ENCODE measurements around the gene LCA5L. TPM values are rescaled to one million over a fixed set of nuclear protein-coding genes. Genes with fewer than 3 reads are reported as not detected.

LCA5L gene
- total RNA-seq, 4 donors from 2014 or later: 0.66 to 5.9 (median 1.9) TPM; not detected in 1

DNA sequence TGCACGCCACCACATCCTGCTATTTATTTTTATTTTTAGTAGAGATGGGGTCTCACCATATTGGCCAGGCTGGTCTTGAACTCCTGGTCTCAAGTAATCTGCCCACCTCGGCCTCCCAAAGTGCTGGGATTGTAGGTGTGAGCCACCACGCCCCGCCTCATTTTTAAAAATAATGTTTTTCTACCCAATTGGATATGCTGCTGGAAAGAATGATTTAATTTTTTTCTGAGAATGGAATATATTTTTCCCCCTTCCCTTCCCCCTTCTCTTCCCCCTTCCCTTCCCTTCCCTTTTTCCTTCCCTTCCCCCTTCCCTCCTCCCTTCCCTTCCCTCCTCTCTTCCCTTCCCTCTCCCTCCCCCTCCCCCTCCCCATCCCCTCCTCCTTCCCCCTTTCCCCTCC, 79.0 kb downstream of the LCA5L start:
- 95 to 99% methylated on average over 4 of the region's 4 CpGs for WGBS, 2 donors
- Histone ChIP-seq H3K4me1 (no peaks in the 10 kb centered on the region), H3K27me3 (no peaks in the 10 kb centered on the region), H3K36me3 (no peaks in the 10 kb centered on the region), H3K27ac (no peak overlapping the region), H3K4me3 (no peak overlapping the region), H3K9me3 (no peaks in the 10 kb centered on the region)
- DNase-seq (ENCODE audit: low spot score in 2 of 2): no peak
- TF ChIP-seq EP300 (IDR thresholded peaks at IDR 0.05) (no peak), POLR2A (IDR thresholded peaks at IDR 0.05) (no peak)
- TF ChIP-seq, protein P1, sequence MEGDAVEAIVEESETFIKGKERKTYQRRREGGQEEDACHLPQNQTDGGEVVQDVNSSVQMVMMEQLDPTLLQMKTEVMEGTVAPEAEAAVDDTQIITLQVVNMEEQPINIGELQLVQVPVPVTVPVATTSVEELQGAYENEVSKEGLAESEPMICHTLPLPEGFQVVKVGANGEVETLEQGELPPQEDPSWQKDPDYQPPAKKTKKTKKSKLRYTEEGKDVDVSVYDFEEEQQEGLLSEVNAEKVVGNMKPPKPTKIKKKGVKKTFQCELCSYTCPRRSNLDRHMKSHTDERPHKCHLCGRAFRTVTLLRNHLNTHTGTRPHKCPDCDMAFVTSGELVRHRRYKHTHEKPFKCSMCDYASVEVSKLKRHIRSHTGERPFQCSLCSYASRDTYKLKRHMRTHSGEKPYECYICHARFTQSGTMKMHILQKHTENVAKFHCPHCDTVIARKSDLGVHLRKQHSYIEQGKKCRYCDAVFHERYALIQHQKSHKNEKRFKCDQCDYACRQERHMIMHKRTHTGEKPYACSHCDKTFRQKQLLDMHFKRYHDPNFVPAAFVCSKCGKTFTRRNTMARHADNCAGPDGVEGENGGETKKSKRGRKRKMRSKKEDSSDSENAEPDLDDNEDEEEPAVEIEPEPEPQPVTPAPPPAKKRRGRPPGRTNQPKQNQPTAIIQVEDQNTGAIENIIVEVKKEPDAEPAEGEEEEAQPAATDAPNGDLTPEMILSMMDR (IDR thresholded peaks at IDR 0.05): no peak

DNA sequence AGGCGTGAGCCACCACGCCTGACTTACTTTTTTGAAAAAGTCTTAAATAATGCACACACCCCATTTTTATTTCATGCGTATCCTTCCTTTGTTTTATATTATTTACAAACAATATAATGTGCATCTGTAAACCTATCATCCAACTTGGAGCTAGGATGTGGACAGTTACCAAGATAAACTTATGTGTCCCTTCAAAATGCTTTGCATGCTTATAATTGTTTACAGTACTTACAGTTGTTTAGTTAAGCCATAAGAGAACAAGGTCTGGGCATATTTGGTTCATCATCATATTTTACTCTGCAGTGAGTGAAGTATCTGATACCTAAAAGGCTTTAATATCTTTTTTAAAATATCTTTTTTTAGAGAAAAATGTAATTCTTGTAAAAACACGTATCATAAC, 80.6 kb downstream of the LCA5L start:
- Histone ChIP-seq H3K9me3 (no peaks in the 10 kb centered on the region), H3K4me1 (no peaks in the 10 kb centered on the region), H3K4me3 (no peak overlapping the region), H3K27me3 (no peaks in the 10 kb centered on the region), H3K36me3 (no peaks in the 10 kb centered on the region), H3K27ac (no peak overlapping the region)
- WGBS, 2 donors: 81 to 83% methylated on average over 4 of the region's 4 CpGs
- TF ChIP-seq POLR2A (IDR thresholded peaks at IDR 0.05): no peak
- no peak for TF ChIP-seq EP300 (IDR thresholded peaks at IDR 0.05)
- TF ChIP-seq, protein P1 (IDR thresholded peaks at IDR 0.05): no peak
- no peak for DNase-seq (ENCODE audit: low spot score in 2 of 2)

DNA sequence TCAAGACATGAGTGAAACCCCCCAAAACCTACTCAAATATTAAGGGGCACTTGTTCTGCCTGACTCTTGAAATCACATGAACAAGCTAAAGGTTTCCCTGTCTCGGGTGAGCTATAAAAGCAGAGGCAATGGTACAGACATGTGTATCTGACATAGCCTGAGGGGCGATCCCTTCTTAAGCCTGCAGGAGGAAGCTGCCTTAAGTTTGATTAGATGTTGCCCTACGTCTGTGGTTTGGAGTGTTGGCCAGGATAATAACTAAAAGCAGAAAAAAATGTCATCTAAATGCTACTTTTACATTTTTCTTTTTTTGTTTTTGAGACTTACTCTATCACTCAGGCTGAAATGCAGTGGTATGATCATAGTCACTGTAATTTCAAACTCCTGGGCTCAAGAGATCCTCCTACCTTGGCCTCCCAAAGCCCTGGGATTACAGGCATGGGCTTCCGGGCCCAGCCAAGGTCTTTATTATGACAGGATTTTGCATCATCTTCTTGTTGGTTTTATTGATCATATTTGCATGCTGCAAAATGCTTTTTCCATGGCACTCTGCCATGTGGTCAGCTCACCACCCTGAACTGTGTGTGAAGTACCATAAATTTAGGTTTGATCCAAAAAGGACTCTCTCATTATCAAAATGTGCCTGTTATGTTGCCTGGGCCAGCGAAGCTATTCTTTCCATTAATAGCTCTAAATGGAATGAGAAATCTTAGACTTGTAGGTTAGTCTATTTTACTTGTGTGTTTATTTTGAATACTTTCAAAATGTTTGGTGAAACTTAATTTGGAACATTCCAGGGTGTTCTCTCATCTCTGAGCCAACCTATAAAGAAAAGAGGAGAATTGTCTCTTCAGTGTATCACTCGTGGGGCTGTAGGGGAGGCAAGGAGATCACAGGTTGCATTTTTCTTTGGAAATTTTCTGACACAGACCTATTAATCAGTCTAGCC, 81.7 kb downstream of the LCA5L start:
- Histone ChIP-seq H3K9me3 (no peaks in the 10 kb centered on the region), H3K27me3 (no peaks in the 10 kb centered on the region), H3K27ac (no peak overlapping the region), H3K4me3 (no peak overlapping the region), H3K4me1 (no peaks in the 10 kb centered on the region), H3K36me3 (no peaks in the 10 kb centered on the region)
- 60 to 63% methylated on average over 6 of the region's 6 CpGs for WGBS, 2 donors
- DNase-seq (ENCODE audit: low spot score in 2 of 2): no peak
- TF ChIP-seq POLR2A (IDR thresholded peaks at IDR 0.05) (no peak), EP300 (IDR thresholded peaks at IDR 0.05) (no peak)
- TF ChIP-seq, protein P1 (IDR thresholded peaks at IDR 0.05): no peak

DNA sequence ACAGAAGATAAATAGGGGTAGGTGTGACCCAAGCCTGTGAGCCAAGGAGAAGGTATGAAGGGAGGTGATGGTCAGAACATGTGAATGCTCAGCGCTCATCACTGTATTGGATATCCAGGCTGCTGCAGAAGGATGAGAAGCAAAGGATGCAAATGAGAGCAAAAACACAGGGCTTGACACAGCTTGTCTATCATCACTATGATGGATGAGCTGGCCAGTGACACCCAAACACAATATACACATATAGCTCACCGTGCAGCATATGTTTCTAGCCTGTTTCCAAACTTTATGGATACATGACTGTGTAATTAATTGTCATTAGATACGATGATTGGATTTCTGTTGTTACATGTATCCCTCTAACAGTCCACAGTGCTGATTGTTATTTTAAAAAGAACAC, 82.8 kb downstream of the LCA5L start:
- Histone ChIP-seq H3K4me3 (no peak overlapping the region), H3K27me3 (no peaks in the 10 kb centered on the region), H3K27ac (no peak overlapping the region), H3K9me3 (no peaks in the 10 kb centered on the region), H3K36me3 (no peaks in the 10 kb centered on the region), H3K4me1 (no peaks in the 10 kb centered on the region)
- 80 to 93% methylated on average over 3 of the region's 3 CpGs for WGBS, 2 donors
- no peak for TF ChIP-seq EP300 (IDR thresholded peaks at IDR 0.05)
- no peak for TF ChIP-seq POLR2A (IDR thresholded peaks at IDR 0.05)
- TF ChIP-seq, protein P1 (IDR thresholded peaks at IDR 0.05): no peak
- DNase-seq (ENCODE audit: low spot score in 2 of 2): no peak

DNA sequence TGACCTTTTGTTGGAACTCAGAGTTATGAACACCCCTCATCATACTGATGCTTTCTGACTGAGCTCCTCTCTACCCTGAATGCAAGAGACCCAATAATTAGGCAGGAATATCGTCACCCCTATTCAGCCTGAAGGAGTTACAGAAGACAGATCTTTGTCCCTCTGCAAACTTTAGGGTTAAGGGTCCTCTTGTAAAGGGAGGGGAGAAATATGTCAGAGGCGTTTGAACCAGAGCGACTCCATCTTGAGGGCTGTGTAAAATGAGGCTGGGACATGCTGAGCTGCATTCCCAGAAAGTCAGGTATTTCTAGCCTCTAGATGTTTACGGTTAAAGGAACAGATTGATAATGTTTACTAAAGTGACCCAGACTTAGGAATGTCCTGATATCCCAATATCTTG, 86.2 kb downstream of the LCA5L start:
- Histone ChIP-seq H3K36me3 (no peaks in the 10 kb centered on the region), H3K27ac (no peak overlapping the region), H3K4me3 (no peak overlapping the region), H3K4me1 (no peaks in the 10 kb centered on the region), H3K9me3 (no peaks in the 10 kb centered on the region), H3K27me3 (no peaks in the 10 kb centered on the region)
- TF ChIP-seq EP300 (IDR thresholded peaks at IDR 0.05): no peak
- no peak for TF ChIP-seq POLR2A (IDR thresholded peaks at IDR 0.05)
- TF ChIP-seq, protein P1 (IDR thresholded peaks at IDR 0.05): no peak
- no peak for DNase-seq (ENCODE audit: low spot score in 2 of 2)
- WGBS, 2 donors: 61 to 63% methylated on average over 4 of the region's 4 CpGs

Data from tibial nerve (tissue), 4 donors.